HEK293 (cell line): ENCODE results near the gene MAN1C1.

Experiments
- CTCF ChIA-PET: fragments of 350-600 bp; formaldehyde crosslinking; extraction: SDS; loops from one replicate; lab custom pipeline; 2021; ENCODE audit warnings: antibody characterized with exemption; lab: Yijun Ruan, JAX
- POLR2A ChIA-PET: fragments of 300-600 bp; formaldehyde crosslinking; extraction: SDS; loops from one replicate; lab custom pipeline; 2020; ENCODE audit warnings: antibody characterized with exemption, inconsistent platforms; lab: Yijun Ruan, JAX
- H3K27ac ChIP-seq: fragments of 200-500 bp; sonication (Bioruptor generic); 2 replicates; pipeline ENCODE4 v1.5.1; 2014; ENCODE audit warnings: low read depth, low read length, control low read depth, inconsistent platforms; ENCODE audit errors: extremely low read depth
- H3K36me3 ChIP-seq, 2 experiments: fragments of 200-500 bp in 1 of 2; sonication (Bioruptor generic) in 1 of 2; 1 replicate in 1 of 2; 2 replicates in 1 of 2; pipeline ENCODE4 v1.5.1; 2014 to 2017; ENCODE audit warnings: inconsistent platforms in 2 of 2, low read length in 2 of 2; ENCODE audit not compliant: control insufficient read depth in 2 of 2, insufficient read depth in 1 of 2
- H3K4me1 ChIP-seq: fragments of 200-500 bp; sonication (Bioruptor generic); 2 replicates; pipeline ENCODE4 v1.5.1; 2014; ENCODE audit warnings: mild to moderate bottlenecking, low read length, inconsistent platforms; ENCODE audit not compliant: control insufficient read depth, insufficient read depth
- H3K4me3 ChIP-seq: 2 replicates; pipeline ENCODE4 v1.5.1; 2011; ENCODE audit warnings: low read depth, mild to moderate bottlenecking, control low read depth, low read length, moderate library complexity
- H3K9me3 ChIP-seq: fragments of 200-500 bp; sonication (Bioruptor generic); 2 replicates; pipeline ENCODE4 v1.5.1; 2014; ENCODE audit warnings: low read depth, low read length, inconsistent platforms; ENCODE audit not compliant: control insufficient read depth, insufficient read depth
- BCL11A ChIP-seq: fragments of 450-650 bp; formaldehyde crosslinking; IDR thresholded peaks from 2 replicates; pipeline ENCODE4 v1.5.1; 2016; ENCODE audit warnings: low read depth, missing biosample characterization, missing genetic modification characterization
- GFI1B ChIP-seq: fragments of 450-650 bp; formaldehyde crosslinking; IDR thresholded peaks from 2 replicates; pipeline ENCODE4 v1.5.1; 2016; ENCODE audit warnings: missing biosample characterization, missing genetic modification characterization
- MZF1 ChIP-seq: fragments of 450-650 bp; formaldehyde crosslinking; IDR thresholded peaks from 2 replicates; pipeline ENCODE4 v1.5.1; 2017; ENCODE audit warnings: missing biosample characterization, missing genetic modification characterization, borderline replicate concordance
- SP7 ChIP-seq: fragments of 450-650 bp; formaldehyde crosslinking; IDR thresholded peaks from 2 replicates; pipeline ENCODE4 v1.5.1; 2016; ENCODE audit warnings: missing biosample characterization, missing genetic modification characterization
- ZBTB17 ChIP-seq: fragments of 450-650 bp; formaldehyde crosslinking; IDR thresholded peaks from 2 replicates; pipeline ENCODE4 v1.5.1; 2016; ENCODE audit warnings: missing biosample characterization, missing genetic modification characterization
- ZBTB48 ChIP-seq: fragments of 450-650 bp; formaldehyde crosslinking; IDR thresholded peaks from 2 replicates; pipeline ENCODE4 v1.5.1; 2016; ENCODE audit warnings: missing biosample characterization, missing genetic modification characterization
- ZIC2 ChIP-seq: fragments of 450-650 bp; formaldehyde crosslinking; IDR thresholded peaks from 2 replicates; pipeline ENCODE4 v1.5.1; 2016; ENCODE audit warnings: missing biosample characterization, missing genetic modification characterization
- ZNF140 ChIP-seq: fragments of 450-650 bp; formaldehyde crosslinking; IDR thresholded peaks from 2 replicates; pipeline ENCODE4 v1.5.1; 2016; ENCODE audit warnings: missing biosample characterization, missing genetic modification characterization
- ZNF16 ChIP-seq: fragments of 450-650 bp; formaldehyde crosslinking; IDR thresholded peaks from 2 replicates; pipeline ENCODE4 v1.5.1; 2016; ENCODE audit warnings: low read depth, missing biosample characterization, missing genetic modification characterization
- ZNF174 ChIP-seq: fragments of 450-650 bp; formaldehyde crosslinking; IDR thresholded peaks from 2 replicates; pipeline ENCODE4 v1.5.0; 2017; ENCODE audit warnings: missing biosample characterization, mild to moderate bottlenecking, missing genetic modification characterization
- ZNF391 ChIP-seq: fragments of 450-650 bp; formaldehyde crosslinking; IDR thresholded peaks from 2 replicates; pipeline ENCODE4 v1.5.1; 2016; ENCODE audit warnings: low read depth, missing biosample characterization, missing genetic modification characterization, borderline replicate concordance
- ZNF423 ChIP-seq: fragments of 450-650 bp; formaldehyde crosslinking; IDR thresholded peaks from 2 replicates; pipeline ENCODE4 v1.5.1; 2016; ENCODE audit warnings: missing biosample characterization, missing genetic modification characterization
- ZNF555 ChIP-seq: fragments of 450-650 bp; formaldehyde crosslinking; conservative IDR thresholded peaks from 2 replicates; pipeline ENCODE4 v1.5.1; 2017; ENCODE audit warnings: missing biosample characterization, mild to moderate bottlenecking, missing genetic modification characterization, inconsistent platforms
- ZNF624 ChIP-seq: fragments of 450-650 bp; formaldehyde crosslinking; IDR thresholded peaks from 2 replicates; pipeline ENCODE4 v1.5.1; 2017; ENCODE audit warnings: missing biosample characterization, missing genetic modification characterization
- TF ChIP-seq, protein P1 (sequence below): fragments of 450-650 bp; formaldehyde crosslinking; IDR thresholded peaks from 2 replicates; pipeline ENCODE4 v1.5.1; 2016; ENCODE audit warnings: missing biosample characterization, missing genetic modification characterization
- TF ChIP-seq, protein P2 (sequence below): fragments of 450-650 bp; formaldehyde crosslinking; IDR thresholded peaks from 2 replicates; pipeline ENCODE4 v1.5.1; 2016; ENCODE audit warnings: missing biosample characterization, missing genetic modification characterization
- TF ChIP-seq, protein P3 (sequence below): fragments of 450-650 bp; IDR thresholded peaks from 2 replicates; pipeline ENCODE4 v1.5.1; 2018; ENCODE audit warnings: missing biosample characterization, missing genetic modification characterization
- TF ChIP-seq, protein P4 (sequence below): fragments of 450-650 bp; formaldehyde crosslinking; IDR thresholded peaks from 2 replicates; pipeline ENCODE4 v1.5.1; 2017; ENCODE audit warnings: missing biosample characterization, missing genetic modification characterization
- TF ChIP-seq, protein P5 (sequence below): fragments of 450-650 bp; formaldehyde crosslinking; IDR thresholded peaks from 2 replicates; pipeline ENCODE4; 2016; ENCODE audit warnings: missing biosample characterization, missing genetic modification characterization

Gene MAN1C1

DNA sequence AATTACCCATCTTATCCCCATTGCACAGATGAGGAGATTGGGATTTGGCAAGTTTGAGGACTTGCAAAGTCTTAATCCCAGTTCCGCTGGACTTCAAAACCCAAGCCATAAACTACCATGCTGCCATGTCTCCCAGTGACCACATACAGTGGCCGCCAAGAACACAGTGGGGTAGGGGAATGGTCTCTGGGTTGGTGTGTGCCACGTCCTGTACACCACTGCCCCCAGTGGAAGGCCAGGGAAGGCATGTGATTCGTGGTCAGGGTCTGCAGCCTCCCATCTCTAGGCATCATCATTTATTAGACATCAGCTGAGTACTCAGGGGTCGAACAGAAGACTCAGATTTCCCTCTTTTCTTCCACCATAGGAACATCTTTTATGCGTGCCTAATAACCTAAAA, 76.0 kb downstream of the MAN1C1 start:
- Histone ChIP-seq H3K4me1 (no peaks in the 10 kb centered on the region), H3K36me3 (no peaks in the 10 kb centered on the region), H3K4me3 (no peak overlapping the region), H3K9me3 (no peaks in the 10 kb centered on the region)
- ChIA-PET CTCF (interaction anchor here (0.6 to 2.8 kb wide), 18 partner anchors 9 to 779 kb away, joined by 3 to 12 read pairs (median 3); no protein-coding TSS in a partner anchor), POLR2A (no interaction called here)
- TF ChIP-seq, protein P1, sequence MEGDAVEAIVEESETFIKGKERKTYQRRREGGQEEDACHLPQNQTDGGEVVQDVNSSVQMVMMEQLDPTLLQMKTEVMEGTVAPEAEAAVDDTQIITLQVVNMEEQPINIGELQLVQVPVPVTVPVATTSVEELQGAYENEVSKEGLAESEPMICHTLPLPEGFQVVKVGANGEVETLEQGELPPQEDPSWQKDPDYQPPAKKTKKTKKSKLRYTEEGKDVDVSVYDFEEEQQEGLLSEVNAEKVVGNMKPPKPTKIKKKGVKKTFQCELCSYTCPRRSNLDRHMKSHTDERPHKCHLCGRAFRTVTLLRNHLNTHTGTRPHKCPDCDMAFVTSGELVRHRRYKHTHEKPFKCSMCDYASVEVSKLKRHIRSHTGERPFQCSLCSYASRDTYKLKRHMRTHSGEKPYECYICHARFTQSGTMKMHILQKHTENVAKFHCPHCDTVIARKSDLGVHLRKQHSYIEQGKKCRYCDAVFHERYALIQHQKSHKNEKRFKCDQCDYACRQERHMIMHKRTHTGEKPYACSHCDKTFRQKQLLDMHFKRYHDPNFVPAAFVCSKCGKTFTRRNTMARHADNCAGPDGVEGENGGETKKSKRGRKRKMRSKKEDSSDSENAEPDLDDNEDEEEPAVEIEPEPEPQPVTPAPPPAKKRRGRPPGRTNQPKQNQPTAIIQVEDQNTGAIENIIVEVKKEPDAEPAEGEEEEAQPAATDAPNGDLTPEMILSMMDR = peak; percentile 47
- TF ChIP-seq ZNF140 (tag by site-specific recombination) (no peak), SP7 (tag by site-specific recombination) (no peak), ZBTB17 (no peak), ZNF174 (tag by site-specific recombination) (no peak), ZNF423 (tag by site-specific recombination) (no peak), ZIC2 (tag by site-specific recombination) (no peak)
- TF ChIP-seq, protein P2, sequence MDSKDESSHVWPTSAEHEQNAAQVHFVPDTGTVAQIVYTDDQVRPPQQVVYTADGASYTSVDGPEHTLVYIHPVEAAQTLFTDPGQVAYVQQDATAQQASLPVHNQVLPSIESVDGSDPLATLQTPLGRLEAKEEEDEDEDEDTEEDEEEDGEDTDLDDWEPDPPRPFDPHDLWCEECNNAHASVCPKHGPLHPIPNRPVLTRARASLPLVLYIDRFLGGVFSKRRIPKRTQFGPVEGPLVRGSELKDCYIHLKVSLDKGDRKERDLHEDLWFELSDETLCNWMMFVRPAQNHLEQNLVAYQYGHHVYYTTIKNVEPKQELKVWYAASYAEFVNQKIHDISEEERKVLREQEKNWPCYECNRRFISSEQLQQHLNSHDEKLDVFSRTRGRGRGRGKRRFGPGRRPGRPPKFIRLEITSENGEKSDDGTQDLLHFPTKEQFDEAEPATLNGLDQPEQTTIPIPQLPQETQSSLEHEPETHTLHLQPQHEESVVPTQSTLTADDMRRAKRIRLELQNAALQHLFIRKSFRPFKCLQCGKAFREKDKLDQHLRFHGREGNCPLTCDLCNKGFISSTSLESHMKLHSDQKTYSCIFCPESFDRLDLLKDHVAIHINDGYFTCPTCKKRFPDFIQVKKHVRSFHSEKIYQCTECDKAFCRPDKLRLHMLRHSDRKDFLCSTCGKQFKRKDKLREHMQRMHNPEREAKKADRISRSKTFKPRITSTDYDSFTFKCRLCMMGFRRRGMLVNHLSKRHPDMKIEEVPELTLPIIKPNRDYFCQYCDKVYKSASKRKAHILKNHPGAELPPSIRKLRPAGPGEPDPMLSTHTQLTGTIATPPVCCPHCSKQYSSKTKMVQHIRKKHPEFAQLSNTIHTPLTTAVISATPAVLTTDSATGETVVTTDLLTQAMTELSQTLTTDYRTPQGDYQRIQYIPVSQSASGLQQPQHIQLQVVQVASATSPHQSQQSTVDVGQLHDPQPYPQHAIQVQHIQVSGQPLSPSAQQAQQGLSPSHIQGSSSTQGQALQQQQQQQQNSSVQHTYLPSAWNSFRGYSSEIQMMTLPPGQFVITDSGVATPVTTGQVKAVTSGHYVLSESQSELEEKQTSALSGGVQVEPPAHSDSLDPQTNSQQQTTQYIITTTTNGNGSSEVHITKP (tag by site-specific recombination) = no peak
- TF ChIP-seq, all 188 proteins: peak for 1
- H3K27ac ChIP-seq = no peak overlapping the region

DNA sequence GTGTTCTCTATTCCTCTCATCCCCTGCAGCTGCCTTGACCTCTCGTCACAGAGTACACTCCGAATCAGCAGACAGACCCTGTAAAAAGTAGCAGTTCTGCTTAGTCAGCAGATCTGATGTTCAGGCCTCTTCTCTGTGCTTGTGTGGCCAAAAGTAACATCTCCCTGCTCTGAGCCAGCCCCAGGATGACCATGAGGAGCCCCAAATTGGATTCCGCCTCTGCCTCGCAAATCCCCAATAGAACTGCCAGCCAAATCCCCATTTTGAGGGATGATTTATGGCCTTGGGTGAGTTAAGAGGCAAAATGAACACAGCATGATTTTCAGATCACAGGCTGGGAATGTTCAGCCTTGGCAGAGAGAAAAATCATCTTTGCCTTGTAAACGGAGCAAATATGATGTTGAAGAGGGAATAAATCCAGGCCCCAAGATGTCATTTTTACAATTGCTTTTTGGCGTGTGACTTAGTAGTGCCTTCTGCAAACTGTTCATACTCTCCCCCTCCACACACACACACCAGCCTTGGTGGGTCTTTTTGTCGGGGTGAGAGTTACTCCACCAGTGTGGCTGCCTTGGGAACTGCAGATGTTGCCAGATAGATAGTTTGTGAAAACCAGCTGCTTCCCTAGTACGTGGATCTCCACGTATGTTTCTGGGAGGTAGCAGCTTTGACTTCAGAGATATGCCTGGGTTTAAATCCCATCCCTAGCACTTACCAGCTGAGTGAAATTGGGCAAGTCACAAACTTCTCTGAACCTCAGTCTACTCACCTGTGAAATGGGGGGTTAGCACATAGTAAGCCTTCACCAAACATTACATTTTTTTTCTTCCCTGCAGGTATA, 77.8 kb downstream of the MAN1C1 start:
- H3K4me1 ChIP-seq = no peaks in the 10 kb centered on the region
- no peaks in the 10 kb centered on the region for H3K9me3 ChIP-seq
- H3K36me3 ChIP-seq = no peaks in the 10 kb centered on the region
- ChIA-PET POLR2A (interaction anchor here (1.1 kb wide), 1 partner anchor 28 kb away, joined by 3 read pairs; no protein-coding TSS in a partner anchor), CTCF (interaction anchor here (0.6 to 1.3 kb wide), 10 partner anchors 11 to 1644 kb away, joined by 3 to 5 read pairs (median 4); no protein-coding TSS in a partner anchor)
- no peak overlapping the region for H3K4me3 ChIP-seq
- H3K27ac ChIP-seq = no peak overlapping the region
- TF ChIP-seq, protein P2 (tag by site-specific recombination) = no peak
- TF ChIP-seq GFI1B (tag by site-specific recombination) (no peak), ZBTB48 (tag by site-specific recombination) (no peak), MZF1 (tag by site-specific recombination) (peak; percentile 98), ZNF624 (tag by site-specific recombination) (no peak), ZNF391 (no peak), ZNF555 (tag by site-specific recombination) (no peak), ZNF16 (no peak), BCL11A (no peak)
- TF ChIP-seq, protein P3, sequence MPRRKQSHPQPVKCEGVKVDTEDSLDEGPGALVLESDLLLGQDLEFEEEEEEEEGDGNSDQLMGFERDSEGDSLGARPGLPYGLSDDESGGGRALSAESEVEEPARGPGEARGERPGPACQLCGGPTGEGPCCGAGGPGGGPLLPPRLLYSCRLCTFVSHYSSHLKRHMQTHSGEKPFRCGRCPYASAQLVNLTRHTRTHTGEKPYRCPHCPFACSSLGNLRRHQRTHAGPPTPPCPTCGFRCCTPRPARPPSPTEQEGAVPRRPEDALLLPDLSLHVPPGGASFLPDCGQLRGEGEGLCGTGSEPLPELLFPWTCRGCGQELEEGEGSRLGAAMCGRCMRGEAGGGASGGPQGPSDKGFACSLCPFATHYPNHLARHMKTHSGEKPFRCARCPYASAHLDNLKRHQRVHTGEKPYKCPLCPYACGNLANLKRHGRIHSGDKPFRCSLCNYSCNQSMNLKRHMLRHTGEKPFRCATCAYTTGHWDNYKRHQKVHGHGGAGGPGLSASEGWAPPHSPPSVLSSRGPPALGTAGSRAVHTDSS (tag by site-specific recombination) = no peak
- TF ChIP-seq, protein P4, sequence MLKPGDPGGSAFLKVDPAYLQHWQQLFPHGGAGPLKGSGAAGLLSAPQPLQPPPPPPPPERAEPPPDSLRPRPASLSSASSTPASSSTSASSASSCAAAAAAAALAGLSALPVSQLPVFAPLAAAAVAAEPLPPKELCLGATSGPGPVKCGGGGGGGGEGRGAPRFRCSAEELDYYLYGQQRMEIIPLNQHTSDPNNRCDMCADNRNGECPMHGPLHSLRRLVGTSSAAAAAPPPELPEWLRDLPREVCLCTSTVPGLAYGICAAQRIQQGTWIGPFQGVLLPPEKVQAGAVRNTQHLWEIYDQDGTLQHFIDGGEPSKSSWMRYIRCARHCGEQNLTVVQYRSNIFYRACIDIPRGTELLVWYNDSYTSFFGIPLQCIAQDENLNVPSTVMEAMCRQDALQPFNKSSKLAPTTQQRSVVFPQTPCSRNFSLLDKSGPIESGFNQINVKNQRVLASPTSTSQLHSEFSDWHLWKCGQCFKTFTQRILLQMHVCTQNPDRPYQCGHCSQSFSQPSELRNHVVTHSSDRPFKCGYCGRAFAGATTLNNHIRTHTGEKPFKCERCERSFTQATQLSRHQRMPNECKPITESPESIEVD (tag by site-specific recombination) = peak; percentile 57; the same call in 1 of the 2 replicates
- TF ChIP-seq, protein P5, sequence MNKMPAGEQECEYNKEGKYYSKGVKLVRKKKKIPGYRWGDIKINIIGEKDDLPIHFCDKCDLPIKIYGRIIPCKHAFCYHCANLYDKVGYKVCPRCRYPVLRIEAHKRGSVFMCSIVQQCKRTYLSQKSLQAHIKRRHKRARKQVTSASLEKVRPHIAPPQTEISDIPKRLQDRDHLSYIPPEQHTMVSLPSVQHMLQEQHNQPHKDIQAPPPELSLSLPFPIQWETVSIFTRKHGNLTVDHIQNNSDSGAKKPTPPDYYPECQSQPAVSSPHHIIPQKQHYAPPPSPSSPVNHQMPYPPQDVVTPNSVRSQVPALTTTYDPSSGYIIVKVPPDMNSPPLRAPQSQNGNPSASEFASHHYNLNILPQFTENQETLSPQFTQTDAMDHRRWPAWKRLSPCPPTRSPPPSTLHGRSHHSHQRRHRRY (tag by site-specific recombination) = no peak
